ENCODE results near the gene EZR.

EZR gene

DNA sequence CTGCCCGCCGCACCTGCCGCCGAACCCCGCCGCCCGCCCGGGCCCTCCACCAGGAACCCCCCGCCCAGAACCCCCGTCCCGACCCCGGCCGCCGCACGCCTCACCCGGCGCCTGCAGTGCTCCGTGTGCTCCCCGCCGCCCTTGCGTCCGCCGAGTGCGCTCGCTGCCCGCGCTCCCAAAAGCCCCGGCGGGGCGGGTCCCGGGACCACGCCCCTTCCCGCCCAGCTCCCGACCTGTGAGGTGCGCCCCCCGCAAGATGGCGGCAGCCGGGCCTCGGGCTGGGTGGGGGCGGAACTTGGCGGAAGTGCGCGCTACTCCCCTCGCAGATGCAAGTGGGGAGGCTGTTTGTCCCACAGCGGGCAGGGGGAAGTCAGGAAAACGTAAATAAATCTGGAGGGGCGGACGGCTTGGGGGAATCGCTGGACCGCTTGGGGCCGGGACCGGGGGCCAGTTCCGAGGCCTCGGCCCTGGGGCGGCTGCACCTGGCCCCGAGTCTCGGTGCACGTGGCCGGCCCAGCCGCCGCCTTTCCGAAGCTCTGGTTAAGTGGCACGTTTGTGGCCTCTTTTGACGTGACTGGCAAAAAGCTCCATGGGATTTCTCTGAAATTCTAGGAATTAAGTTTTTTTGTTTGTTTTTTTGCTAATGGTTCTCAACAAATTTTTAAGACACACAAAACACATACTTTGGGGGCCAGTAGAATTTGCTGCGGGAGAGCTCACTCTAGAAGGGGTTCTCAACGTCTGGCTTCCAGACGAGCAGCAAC lies at the start of gene EZR:
TSS of gene EZR (minus strand) at position 156 of the 764 bp plus-strand sequence. CDS start 1,275 bp downstream, outside the sequence.
- Histone ChIP-seq H3K4me2 (ENCODE audit: low read length) (peak within 1 kb of the TSS; percentile 69), H3K9ac (peak within 1 kb of the TSS; percentile 99), H3K79me2 (peaks cover 35% of the 10 kb centered on the region), H3K4me3 (ENCODE audit: low read depth, low read length) (peak within 1 kb of the TSS; percentile 95), H2AFZ (peak within 1 kb of the TSS; percentile 99), H3K9me3 (ENCODE audit: control insufficient read depth, low read length) (no peaks in the 10 kb centered on the region), H3K36me3 (ENCODE audit: control insufficient read depth, insufficient read depth, low read length) (peaks cover 3% of the 10 kb centered on the region), H3K27ac (peak within 1 kb of the TSS; percentile 95), H3K27me3 (ENCODE audit: control insufficient read depth, insufficient read depth, low read length) (no peaks in the 10 kb centered on the region), H3K4me1 (peaks cover 24% of the 10 kb centered on the region)
- TF ChIP-seq, protein P1, sequence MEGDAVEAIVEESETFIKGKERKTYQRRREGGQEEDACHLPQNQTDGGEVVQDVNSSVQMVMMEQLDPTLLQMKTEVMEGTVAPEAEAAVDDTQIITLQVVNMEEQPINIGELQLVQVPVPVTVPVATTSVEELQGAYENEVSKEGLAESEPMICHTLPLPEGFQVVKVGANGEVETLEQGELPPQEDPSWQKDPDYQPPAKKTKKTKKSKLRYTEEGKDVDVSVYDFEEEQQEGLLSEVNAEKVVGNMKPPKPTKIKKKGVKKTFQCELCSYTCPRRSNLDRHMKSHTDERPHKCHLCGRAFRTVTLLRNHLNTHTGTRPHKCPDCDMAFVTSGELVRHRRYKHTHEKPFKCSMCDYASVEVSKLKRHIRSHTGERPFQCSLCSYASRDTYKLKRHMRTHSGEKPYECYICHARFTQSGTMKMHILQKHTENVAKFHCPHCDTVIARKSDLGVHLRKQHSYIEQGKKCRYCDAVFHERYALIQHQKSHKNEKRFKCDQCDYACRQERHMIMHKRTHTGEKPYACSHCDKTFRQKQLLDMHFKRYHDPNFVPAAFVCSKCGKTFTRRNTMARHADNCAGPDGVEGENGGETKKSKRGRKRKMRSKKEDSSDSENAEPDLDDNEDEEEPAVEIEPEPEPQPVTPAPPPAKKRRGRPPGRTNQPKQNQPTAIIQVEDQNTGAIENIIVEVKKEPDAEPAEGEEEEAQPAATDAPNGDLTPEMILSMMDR (IDR thresholded peaks at IDR 0.05), result peak; percentile 38

DNA sequence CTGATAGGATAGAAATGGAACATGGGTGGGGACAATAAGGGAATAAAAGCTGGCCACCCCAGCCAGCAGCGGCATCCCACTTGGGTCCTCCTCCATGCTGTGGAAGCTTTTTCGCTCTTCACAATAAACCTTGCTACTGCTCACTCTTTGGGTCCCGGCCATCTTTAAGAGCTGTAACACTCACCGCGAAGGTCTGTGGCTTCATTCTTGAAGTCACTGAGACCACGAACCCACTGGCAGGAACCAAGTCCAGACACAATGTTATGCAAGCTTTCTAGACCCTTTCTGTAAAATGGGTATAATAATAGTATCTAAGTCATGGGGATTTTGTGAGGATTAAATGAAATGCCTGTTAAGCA lies 48.9 kb upstream of the EZR start:
- H3K4me3 ChIP-seq (ENCODE audit: low read depth, low read length), result peak overlapping the region; percentile 57
- peak overlapping the region; percentile 89 for H3K4me2 ChIP-seq (ENCODE audit: low read length)
- H3K4me1 ChIP-seq, result peaks cover 64% of the 10 kb centered on the region
- H2AFZ ChIP-seq, result peak overlapping the region; percentile 51
- H3K27me3 ChIP-seq (ENCODE audit: control insufficient read depth, insufficient read depth, low read length), result no peaks in the 10 kb centered on the region
- no peaks in the 10 kb centered on the region for H3K79me2 ChIP-seq
- TF ChIP-seq, protein P1 (IDR thresholded peaks at IDR 0.05), result no peak
- peak overlapping the region; percentile 99 for H3K27ac ChIP-seq
- H3K9me3 ChIP-seq (ENCODE audit: control insufficient read depth, low read length), result peaks cover 2% of the 10 kb centered on the region
- H3K9ac ChIP-seq, result no peak overlapping the region
- no peaks in the 10 kb centered on the region for H3K36me3 ChIP-seq (ENCODE audit: control insufficient read depth, insufficient read depth, low read length)

DNA sequence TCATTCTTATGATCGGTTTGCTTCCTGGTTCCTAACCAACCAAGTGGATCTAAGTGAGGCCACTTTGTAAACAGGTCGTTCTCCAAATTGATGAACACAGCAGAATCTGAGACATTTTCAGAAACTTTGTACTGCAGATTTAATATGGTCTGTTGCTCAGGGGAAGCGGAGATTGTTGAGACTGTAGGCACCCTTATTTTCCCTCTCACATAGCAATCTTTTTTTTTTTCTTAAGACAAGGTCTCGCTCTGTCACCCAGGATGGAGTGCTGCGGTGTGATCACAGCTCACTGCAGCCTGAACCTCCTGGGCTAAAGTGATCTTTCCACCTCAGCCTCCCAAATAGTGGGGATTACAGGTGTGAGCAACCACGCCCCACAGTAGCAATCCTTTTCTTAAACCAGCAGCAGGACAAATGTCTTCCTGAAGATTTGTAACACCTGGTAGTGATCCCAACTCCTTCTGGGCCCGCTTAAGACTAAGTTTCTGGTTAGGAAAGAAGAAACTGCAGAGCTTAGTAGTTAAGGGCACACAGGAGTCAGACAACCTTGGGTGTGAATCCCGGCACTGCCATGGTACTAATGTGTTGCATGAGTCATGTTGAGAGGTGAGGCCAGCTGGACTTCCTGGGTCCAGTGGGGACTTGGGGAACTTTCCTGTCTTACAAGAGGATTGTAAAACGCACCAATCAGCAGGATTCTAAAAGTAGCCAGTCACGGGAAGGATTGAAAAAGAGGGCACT lies 48.4 kb upstream of the EZR start:
- H3K9me3 ChIP-seq (ENCODE audit: control insufficient read depth, low read length), result peaks cover 2% of the 10 kb centered on the region
- H3K79me2 ChIP-seq, result no peaks in the 10 kb centered on the region
- H3K4me1 ChIP-seq, result peaks cover 64% of the 10 kb centered on the region
- peak overlapping the region; percentile 61 for H3K9ac ChIP-seq
- H3K36me3 ChIP-seq (ENCODE audit: control insufficient read depth, insufficient read depth, low read length), result no peaks in the 10 kb centered on the region
- peak overlapping the region; percentile 99 for H3K27ac ChIP-seq
- H2AFZ ChIP-seq, result peak overlapping the region; percentile 51
- H3K4me3 ChIP-seq (ENCODE audit: low read depth, low read length), result peak overlapping the region; percentile 57
- peak overlapping the region; percentile 89 for H3K4me2 ChIP-seq (ENCODE audit: low read length)
- no peaks in the 10 kb centered on the region for H3K27me3 ChIP-seq (ENCODE audit: control insufficient read depth, insufficient read depth, low read length)
- TF ChIP-seq, protein P1 (IDR thresholded peaks at IDR 0.05), result no peak

DNA sequence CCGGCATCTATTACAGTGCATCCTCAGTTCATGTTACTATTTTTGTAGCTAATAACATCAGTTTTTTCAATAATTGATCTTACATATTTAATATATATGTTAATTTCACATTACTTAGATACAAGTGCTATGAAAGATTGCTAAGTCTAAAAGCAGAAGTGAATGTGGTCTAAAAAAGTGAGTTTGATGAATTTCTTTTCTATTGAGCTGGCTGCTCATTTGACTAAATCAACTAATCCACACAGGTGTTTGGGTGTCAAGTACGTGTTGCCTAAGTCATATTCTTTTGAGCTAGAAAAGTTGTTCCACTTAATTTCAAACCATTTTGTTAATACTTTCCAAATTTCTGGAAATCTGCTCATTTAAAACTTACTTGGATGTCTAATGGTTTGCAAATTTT lies 46.6 kb upstream of the EZR start:
- H2AFZ ChIP-seq, result no peak overlapping the region
- peak overlapping the region; percentile 99 for H3K27ac ChIP-seq
- no peaks in the 10 kb centered on the region for H3K79me2 ChIP-seq
- H3K4me1 ChIP-seq, result peaks cover 69% of the 10 kb centered on the region
- H3K27me3 ChIP-seq (ENCODE audit: control insufficient read depth, insufficient read depth, low read length), result no peaks in the 10 kb centered on the region
- H3K4me3 ChIP-seq (ENCODE audit: low read depth, low read length), result no peak overlapping the region
- TF ChIP-seq, protein P1 (IDR thresholded peaks at IDR 0.05), result no peak
- H3K9me3 ChIP-seq (ENCODE audit: control insufficient read depth, low read length), result peaks cover 2% of the 10 kb centered on the region
- H3K9ac ChIP-seq, result no peak overlapping the region
- H3K4me2 ChIP-seq (ENCODE audit: low read length), result no peak overlapping the region
- no peaks in the 10 kb centered on the region for H3K36me3 ChIP-seq (ENCODE audit: control insufficient read depth, insufficient read depth, low read length)
